ENCODE results near the gene JMJD1C.

JMJD1C gene

DNA sequence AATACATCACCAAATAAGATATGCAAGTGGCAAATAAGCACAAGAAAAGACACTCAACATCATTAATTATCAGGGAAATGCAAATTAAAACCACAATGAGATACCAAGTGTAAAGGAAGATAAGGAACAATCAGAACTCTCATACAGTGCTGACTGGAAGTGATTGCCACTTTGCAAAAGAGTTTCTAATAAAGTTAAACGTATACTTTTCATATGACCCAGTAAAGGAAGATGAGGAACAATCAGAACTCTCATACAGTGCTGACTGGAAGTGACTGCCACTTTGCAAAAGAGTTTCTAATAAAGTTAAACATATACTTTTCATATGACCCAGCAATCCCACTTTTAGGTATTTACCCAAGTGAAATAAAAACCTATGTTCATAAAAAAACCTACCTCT is 12.2 kb upstream of the JMJD1C start:
- no peak overlapping the region for H3K4me3 ChIP-seq (ENCODE audit: low read depth, low read length)
- TF ChIP-seq, protein P1, sequence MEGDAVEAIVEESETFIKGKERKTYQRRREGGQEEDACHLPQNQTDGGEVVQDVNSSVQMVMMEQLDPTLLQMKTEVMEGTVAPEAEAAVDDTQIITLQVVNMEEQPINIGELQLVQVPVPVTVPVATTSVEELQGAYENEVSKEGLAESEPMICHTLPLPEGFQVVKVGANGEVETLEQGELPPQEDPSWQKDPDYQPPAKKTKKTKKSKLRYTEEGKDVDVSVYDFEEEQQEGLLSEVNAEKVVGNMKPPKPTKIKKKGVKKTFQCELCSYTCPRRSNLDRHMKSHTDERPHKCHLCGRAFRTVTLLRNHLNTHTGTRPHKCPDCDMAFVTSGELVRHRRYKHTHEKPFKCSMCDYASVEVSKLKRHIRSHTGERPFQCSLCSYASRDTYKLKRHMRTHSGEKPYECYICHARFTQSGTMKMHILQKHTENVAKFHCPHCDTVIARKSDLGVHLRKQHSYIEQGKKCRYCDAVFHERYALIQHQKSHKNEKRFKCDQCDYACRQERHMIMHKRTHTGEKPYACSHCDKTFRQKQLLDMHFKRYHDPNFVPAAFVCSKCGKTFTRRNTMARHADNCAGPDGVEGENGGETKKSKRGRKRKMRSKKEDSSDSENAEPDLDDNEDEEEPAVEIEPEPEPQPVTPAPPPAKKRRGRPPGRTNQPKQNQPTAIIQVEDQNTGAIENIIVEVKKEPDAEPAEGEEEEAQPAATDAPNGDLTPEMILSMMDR (IDR thresholded peaks at IDR 0.05; ENCODE audit: control insufficient read depth, extremely low read depth, insufficient read depth) = no peak
- DNase-seq (ENCODE audit: low read depth) = no peak

DNA sequence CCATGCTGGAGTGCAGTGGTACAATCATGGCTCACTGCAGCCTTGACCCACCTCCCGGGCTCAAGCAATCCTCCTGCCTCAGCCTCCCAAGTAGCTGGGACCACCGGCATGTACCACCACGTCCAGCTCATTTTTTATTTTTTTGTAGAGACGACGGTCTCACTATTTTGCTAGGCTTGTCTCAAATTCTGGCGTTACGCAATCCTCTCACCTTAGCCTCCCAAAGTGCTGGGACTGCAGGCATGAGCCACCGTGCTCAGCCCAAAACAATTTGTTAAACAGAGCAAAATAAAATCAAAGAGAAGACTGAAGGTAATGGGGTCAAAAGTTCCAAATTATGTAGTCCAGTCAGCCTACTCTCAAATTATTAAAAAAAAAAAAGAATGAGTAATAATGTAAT is 8.7 kb upstream of the JMJD1C start:
- H3K4me3 ChIP-seq (ENCODE audit: low read depth, low read length) = no peak overlapping the region
- DNase-seq (ENCODE audit: low read depth) = no peak
- TF ChIP-seq, protein P1 (IDR thresholded peaks at IDR 0.05; ENCODE audit: control insufficient read depth, extremely low read depth, insufficient read depth) = no peak

DNA sequence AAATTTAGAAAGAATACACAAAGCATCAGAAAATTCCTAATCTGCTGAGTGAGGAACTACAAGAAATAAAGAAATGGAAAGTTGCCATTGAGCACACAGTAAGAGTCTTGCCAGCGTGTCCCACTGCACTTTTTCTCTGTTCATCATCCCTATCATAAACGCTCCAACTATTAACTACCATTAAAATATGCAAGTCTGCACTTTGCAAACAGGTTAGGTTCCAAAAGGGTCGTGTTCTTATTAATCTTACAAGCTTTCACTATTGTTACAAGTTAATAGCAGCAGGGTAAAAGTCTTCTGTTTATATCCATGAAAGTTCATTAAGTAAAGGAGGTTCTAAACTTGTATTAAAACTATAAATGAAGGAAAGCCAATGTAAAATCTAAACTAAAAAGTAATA is 5.2 kb upstream of the JMJD1C start:
- H3K4me3 ChIP-seq (ENCODE audit: low read depth, low read length) = no peak overlapping the region
- TF ChIP-seq, protein P1 (IDR thresholded peaks at IDR 0.05; ENCODE audit: control insufficient read depth, extremely low read depth, insufficient read depth) = no peak
- DNase-seq (ENCODE audit: low read depth) = no peak

DNA sequence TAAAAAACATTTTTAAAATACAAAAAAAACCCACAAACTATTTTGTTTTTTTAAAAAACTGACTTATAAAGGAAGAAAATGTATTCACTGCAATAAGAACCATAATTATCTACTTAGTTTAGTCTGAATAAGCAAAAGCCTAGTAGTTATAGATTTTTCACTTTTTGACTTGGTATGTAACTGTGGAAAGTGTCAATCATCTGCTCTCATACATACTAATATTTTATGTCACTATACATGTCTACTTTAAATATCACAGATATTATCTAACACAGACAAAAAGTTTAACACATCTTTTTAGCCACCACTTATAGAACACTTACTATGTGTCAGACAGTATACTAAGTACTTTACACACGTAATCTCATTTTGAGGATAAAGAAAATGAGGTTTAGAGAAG is 3.2 kb upstream of the JMJD1C start:
- TF ChIP-seq, protein P1 (IDR thresholded peaks at IDR 0.05; ENCODE audit: control insufficient read depth, extremely low read depth, insufficient read depth) = no peak
- DNase-seq (ENCODE audit: low read depth) = no peak
- H3K4me3 ChIP-seq (ENCODE audit: low read depth, low read length) = no peak overlapping the region

DNA sequence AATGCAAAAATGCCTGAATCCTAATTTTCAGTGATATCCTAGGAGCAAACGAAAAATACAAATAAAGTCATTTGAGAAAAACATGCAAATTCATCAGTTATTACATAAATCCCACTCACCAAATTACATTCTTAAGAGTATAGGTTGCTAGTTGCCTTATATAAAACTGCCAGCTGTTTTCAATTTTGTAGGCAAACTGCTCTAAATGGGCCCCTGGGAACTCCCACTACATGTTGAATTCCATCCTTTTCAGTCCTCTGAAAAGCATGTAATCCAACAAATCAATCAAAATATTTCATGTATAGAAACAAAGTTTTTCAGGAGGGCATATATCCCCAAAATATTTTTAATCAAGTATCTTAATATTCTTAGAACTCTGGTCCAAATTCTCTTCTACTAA is 2.1 kb upstream of the JMJD1C start:
- DNase-seq (ENCODE audit: low read depth) = no peak
- no peak overlapping the region for H3K4me3 ChIP-seq (ENCODE audit: low read depth, low read length)
- TF ChIP-seq, protein P1 (IDR thresholded peaks at IDR 0.05; ENCODE audit: control insufficient read depth, extremely low read depth, insufficient read depth) = no peak

DNA sequence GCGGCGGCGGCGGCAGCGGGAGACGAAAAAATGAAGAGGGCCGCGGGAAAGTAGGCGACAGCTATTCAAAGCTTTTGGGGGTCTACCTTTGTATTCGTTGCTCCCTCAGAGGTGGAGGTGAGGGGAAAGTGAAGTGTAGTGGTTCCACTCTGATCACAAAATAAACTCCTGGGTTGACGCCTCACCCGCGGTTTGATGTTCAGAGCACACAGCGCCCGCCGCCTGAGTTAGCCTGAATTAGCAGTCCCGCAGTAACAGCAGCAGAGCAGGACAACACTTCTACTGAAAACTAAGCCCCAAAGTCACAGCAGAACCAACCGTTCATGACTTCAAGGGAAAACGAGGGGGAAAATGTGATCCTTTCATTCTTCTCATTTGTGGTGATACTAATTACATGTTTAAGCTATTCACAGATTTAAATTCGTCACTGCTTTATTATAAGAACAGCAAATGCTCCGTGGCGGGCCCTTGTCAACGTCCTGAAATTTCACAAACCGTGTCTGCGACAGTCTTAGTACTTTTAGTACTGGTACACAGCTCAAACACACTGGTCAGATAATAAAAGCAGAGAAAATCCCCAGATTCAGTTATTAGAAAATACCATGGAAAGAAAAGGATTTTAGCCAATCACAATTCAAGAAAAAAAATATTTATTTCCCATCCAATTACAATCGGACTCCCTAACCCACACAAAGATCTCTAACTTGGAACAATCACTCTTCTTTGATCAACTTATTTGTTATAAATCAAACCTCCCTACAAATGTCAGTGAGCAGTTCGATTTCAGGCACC is 563 bp upstream of the JMJD1C start:
- H3K4me3 ChIP-seq (ENCODE audit: low read depth, low read length) = peak overlapping the region; percentile 84
- TF ChIP-seq, protein P1 (IDR thresholded peaks at IDR 0.05; ENCODE audit: control insufficient read depth, extremely low read depth, insufficient read depth) = no peak
- no peak for DNase-seq (ENCODE audit: low read depth)

Data from LNCaP clone FGC (cell line).